GM12878 (cell line): ENCODE data around the gene CXCL6.

ENCODE experiments used
- BHLHE40 ChIP-seq, 2 experiments: fragments of 450-650 bp in 1 of 2; IDR thresholded peaks; 2 replicates each; pipeline ENCODE4 v1.6.1; 2011 to 2017; ENCODE audit warnings: low read depth in 2 of 2, borderline replicate concordance in 1 of 2, improper control_type of control experiment in 1 of 2, low read length in 1 of 2, mild to moderate bottlenecking in 1 of 2
- CREB1 ChIP-seq: IDR thresholded peaks from 2 replicates; pipeline ENCODE4 v1.6.1; 2012; ENCODE audit warnings: low read depth, mild to moderate bottlenecking, inconsistent platforms
- CTCF ChIP-seq, 3 experiments: IDR thresholded peaks in 2 of 3; conservative IDR thresholded peaks in 1 of 3; 2 replicates each; pipeline ENCODE4 v1.5.1; 2011; ENCODE audit warnings: low read depth in 3 of 3, low read length in 3 of 3, mild to moderate bottlenecking in 3 of 3, control low read depth in 2 of 3, moderate library complexity in 2 of 3, inconsistent platforms in 1 of 3, mixed read lengths in 1 of 3; ENCODE audit not compliant: control insufficient read depth in 2 of 3, insufficient read depth in 1 of 3; ENCODE audit errors: extremely low read depth in 1 of 3
- EZH2 ChIP-seq: IDR thresholded peaks from 2 replicates; pipeline ENCODE4 v1.6.1; 2012; ENCODE audit warnings: low read depth, mild to moderate bottlenecking, control low read depth, inconsistent platforms, low read length, borderline replicate concordance; ENCODE audit not compliant: control insufficient read depth
- MTA2 ChIP-seq: fragments of 450-650 bp; IDR thresholded peaks from 2 replicates; pipeline ENCODE4 v1.6.1; 2016; ENCODE audit warnings: low read depth, mild to moderate bottlenecking, moderate library complexity
- POLR2A ChIP-seq: IDR thresholded peaks from 2 replicates; pipeline ENCODE4 v1.6.1; 2011; ENCODE audit warnings: low read depth, mild to moderate bottlenecking, low read length
- POLR2AphosphoS5 ChIP-seq: IDR thresholded peaks from 2 replicates; pipeline ENCODE4 v1.6.1; 2011; ENCODE audit warnings: mild to moderate bottlenecking, low read length, inconsistent platforms
- SIN3A ChIP-seq: IDR thresholded peaks from 2 replicates; pipeline ENCODE4 v1.6.1; 2012; ENCODE audit warnings: low read depth, low read length, improper control_type of control experiment
- SP1 ChIP-seq: IDR thresholded peaks from one replicate; pipeline ENCODE4 v1.6.1; 2011; ENCODE audit warnings: low read depth, low read length
- STAT1 ChIP-seq: fragments of 450-650 bp; conservative IDR thresholded peaks from 2 replicates; pipeline ENCODE4 v1.6.1; 2014; ENCODE audit warnings: antibody characterized with exemption, mild to moderate bottlenecking
- SUZ12 ChIP-seq: fragments of 200-600 bp; sonication (generic); IDR thresholded peaks from one replicate; pipeline ENCODE4 v1.6.1; 2018; ENCODE audit warnings: antibody characterized with exemption, mild to moderate bottlenecking; ENCODE audit not compliant: unreplicated experiment
- TCF7 ChIP-seq: IDR thresholded peaks from 2 replicates; pipeline ENCODE4 v1.6.1; 2014; ENCODE audit warnings: antibody characterized with exemption, borderline replicate concordance
- YY1 ChIP-seq: IDR thresholded peaks from 2 replicates; pipeline ENCODE4 v1.6.1; 2011; ENCODE audit warnings: low read depth, mild to moderate bottlenecking, low read length

- no peak for TF ChIP-seq BHLHE40 (IDR thresholded peaks at IDR 0.05; ENCODE audit: borderline replicate concordance in 1 of 2, low read depth in 2 of 2, low read length in 1 of 2)
- no peak for TF ChIP-seq EZH2
- no peak for TF ChIP-seq CTCF (IDR thresholded peaks at IDR 0.05 in 2 of 3, conservative IDR thresholded peaks at IDR 0.05 in 1 of 3; ENCODE audit: control insufficient read depth in 2 of 3, extremely low read depth in 1 of 3, insufficient read depth in 1 of 3, low read depth in 3 of 3, low read length in 3 of 3)
- TF ChIP-seq CREB1: no peak
- TF ChIP-seq POLR2A: no peak
- no peak for TF ChIP-seq SP1
- TF ChIP-seq YY1: no peak
- no peak for TF ChIP-seq TCF7
- TF ChIP-seq STAT1: no peak
- no peak for TF ChIP-seq SIN3A
- TF ChIP-seq SUZ12: no peak
- no peak for TF ChIP-seq POLR2AphosphoS5
- no peak for TF ChIP-seq MTA2
These were observed 17.4 kb downstream of the CXCL6 start for GRCh38 chr4:73853718-73854473.
